Astrocyte of the hippocampus (primary cell): ENCODE data around the gene PDK2.

Source experiments
- DNase-seq: peaks from one replicate; pipeline ENCODE4 v3.0.0; 2011; ENCODE audit warnings: low read depth, low spot score

The PDK2 gene

GRCh38 chr17:50135316-50136095, 40.4 kb downstream of the PDK2 start:
- DNase-seq, result no peak

- no peak for DNase-seq
Measured at GRCh38 chr17:50136096-50136687, 41.0 kb downstream of the PDK2 start.

- no peak for DNase-seq
Measured at GRCh38 chr17:50137042-50137441, 41.9 kb downstream of the PDK2 start.

- DNase-seq, result no peak
Measured at GRCh38 chr17:50139185-50139783, 44.1 kb downstream of the PDK2 start.

GRCh38 chr17:50139950-50140885, 45.1 kb downstream of the PDK2 start:
- DNase-seq, result peak; percentile 86

GRCh38 chr17:50141026-50141744, 46.0 kb downstream of the PDK2 start:
- DNase-seq, result no peak

GRCh38 chr17:50141745-50142110, 46.6 kb downstream of the PDK2 start:
- DNase-seq, result no peak

GRCh38 chr17:50143461-50144176, 48.5 kb downstream of the PDK2 start:
- no peak for DNase-seq

- DNase-seq, result no peak
Measured at GRCh38 chr17:50144355-50144754, 49.2 kb downstream of the PDK2 start.

- DNase-seq, result no peak
Measured at GRCh38 chr17:50144845-50145531, 49.8 kb downstream of the PDK2 start.

- DNase-seq, result no peak
Measured at GRCh38 chr17:50145532-50146229, 50.5 kb downstream of the PDK2 start.

- DNase-seq, result no peak
Measured at GRCh38 chr17:50146230-50146926, 51.2 kb downstream of the PDK2 start.

GRCh38 chr17:50146927-50147665, 51.9 kb downstream of the PDK2 start:
- no peak for DNase-seq

GRCh38 chr17:50147841-50148225, 52.7 kb downstream of the PDK2 start:
- DNase-seq, result peak; percentile 41

- DNase-seq, result peak; percentile 68
Measured at GRCh38 chr17:50148226-50149090, 53.3 kb downstream of the PDK2 start.

GRCh38 chr17:50149091-50149416, 53.9 kb downstream of the PDK2 start:
- DNase-seq, result no peak
